Measurements from ENCODE around the gene C2orf92. TPM values are rescaled to one million over a fixed set of nuclear protein-coding genes. Genes with fewer than 3 reads are reported as not detected.
"Not testable (repeated sequence)": the region's sequence is repeated elsewhere in the genome, so short reads cannot be mapped to it uniquely, and the experiment has no call there.

Gene C2orf92
- total RNA-seq, 2 donors from 2014 or later = 4.6 to 5.0 TPM

DNA sequence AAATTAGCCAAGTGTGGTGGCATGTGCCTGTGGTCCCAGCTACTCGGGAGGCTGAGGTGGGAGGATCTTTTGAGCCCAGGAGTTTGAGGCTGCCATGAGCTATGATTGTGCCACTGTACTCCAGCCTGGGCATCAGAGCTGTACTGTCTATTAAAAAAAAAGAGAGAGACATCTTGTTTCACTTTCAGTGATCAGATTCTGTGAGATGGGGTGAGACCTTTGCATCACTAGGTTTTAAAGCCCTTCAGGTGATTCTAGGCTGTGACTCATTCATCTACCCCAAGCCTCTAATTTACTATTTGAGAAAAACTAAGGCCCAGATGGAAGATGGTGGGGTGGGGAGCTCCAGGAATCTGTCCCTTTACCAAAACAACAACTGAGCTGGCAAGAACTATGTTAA is 7.1 kb downstream of the C2orf92 start:
- no peak overlapping the region for H3K27ac ChIP-seq
- H3K9ac ChIP-seq (ENCODE audit: low read depth in 2 of 2, low read length in 2 of 2) = no peak overlapping the region
- no peaks in the 10 kb centered on the region for H3K27me3 ChIP-seq
- TF ChIP-seq, protein P1, sequence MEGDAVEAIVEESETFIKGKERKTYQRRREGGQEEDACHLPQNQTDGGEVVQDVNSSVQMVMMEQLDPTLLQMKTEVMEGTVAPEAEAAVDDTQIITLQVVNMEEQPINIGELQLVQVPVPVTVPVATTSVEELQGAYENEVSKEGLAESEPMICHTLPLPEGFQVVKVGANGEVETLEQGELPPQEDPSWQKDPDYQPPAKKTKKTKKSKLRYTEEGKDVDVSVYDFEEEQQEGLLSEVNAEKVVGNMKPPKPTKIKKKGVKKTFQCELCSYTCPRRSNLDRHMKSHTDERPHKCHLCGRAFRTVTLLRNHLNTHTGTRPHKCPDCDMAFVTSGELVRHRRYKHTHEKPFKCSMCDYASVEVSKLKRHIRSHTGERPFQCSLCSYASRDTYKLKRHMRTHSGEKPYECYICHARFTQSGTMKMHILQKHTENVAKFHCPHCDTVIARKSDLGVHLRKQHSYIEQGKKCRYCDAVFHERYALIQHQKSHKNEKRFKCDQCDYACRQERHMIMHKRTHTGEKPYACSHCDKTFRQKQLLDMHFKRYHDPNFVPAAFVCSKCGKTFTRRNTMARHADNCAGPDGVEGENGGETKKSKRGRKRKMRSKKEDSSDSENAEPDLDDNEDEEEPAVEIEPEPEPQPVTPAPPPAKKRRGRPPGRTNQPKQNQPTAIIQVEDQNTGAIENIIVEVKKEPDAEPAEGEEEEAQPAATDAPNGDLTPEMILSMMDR (IDR thresholded peaks at IDR 0.05) = no peak
- DNase-seq = no peak
- intact Hi-C loops (cut with DNase I) = no loop called here
- no peak overlapping the region for H3K4me3 ChIP-seq
- no peaks in the 10 kb centered on the region for H3K9me3 ChIP-seq
- H3K36me3 ChIP-seq = no peaks in the 10 kb centered on the region
- H3K4me1 ChIP-seq = no peaks in the 10 kb centered on the region

DNA sequence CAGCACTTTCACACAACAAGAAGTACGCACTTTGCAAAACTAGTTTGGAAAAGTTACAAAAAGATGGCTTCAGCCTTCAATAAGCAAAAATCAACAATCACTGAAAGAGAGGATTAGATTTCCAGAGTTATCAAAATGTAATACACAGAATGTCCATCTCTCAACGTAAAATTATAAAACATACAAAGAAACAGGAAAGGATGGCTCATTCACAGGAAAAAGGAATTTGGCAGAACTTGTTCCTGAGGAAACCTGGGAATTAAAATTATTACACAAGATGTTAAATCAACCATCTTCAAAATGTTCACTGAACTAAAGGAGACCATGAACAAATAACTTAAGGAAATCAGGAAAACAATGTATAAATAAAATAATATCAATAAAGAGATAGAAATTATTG is 8.0 kb downstream of the C2orf92 start:
- DNase-seq = no peak
- Histone ChIP-seq H3K9ac (ENCODE audit: low read depth in 2 of 2, low read length in 2 of 2) (no peak overlapping the region), H3K27ac (no peak overlapping the region), H3K27me3 (no peaks in the 10 kb centered on the region), H3K36me3 (no peaks in the 10 kb centered on the region), H3K9me3 (no peaks in the 10 kb centered on the region), H3K4me1 (no peaks in the 10 kb centered on the region), H3K4me3 (no peak overlapping the region)
- intact Hi-C loops (cut with DNase I) = no loop called here
- TF ChIP-seq, protein P1 (IDR thresholded peaks at IDR 0.05) = no peak

DNA sequence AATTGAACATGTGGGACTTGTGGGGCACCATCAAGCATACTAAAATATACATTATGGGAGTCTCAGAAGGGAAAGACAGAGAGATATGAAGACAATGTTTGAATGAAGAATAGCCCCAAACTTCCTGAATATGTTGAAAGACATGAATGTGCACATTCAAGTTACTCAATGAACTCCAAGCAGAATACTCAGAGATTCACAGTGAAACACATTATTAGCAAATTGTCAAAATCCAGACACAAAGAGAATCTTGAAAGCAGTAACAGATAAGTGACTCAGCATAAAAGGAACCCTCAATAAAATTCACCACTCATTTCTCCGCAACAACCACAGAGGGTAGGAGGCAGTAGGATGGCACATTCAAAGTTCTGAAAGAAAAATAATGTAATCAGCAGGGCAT is 8.8 kb downstream of the C2orf92 start:
- no peak overlapping the region for H3K4me3 ChIP-seq
- H3K4me1 ChIP-seq = no peaks in the 10 kb centered on the region
- intact Hi-C loops (cut with DNase I) = no loop called here
- H3K27ac ChIP-seq = no peak overlapping the region
- H3K36me3 ChIP-seq = no peaks in the 10 kb centered on the region
- TF ChIP-seq, protein P1 (IDR thresholded peaks at IDR 0.05) = no peak
- DNase-seq = no peak
- H3K9ac ChIP-seq (ENCODE audit: low read depth in 2 of 2, low read length in 2 of 2) = no peak overlapping the region
- H3K9me3 ChIP-seq = no peaks in the 10 kb centered on the region
- H3K27me3 ChIP-seq = no peaks in the 10 kb centered on the region

DNA sequence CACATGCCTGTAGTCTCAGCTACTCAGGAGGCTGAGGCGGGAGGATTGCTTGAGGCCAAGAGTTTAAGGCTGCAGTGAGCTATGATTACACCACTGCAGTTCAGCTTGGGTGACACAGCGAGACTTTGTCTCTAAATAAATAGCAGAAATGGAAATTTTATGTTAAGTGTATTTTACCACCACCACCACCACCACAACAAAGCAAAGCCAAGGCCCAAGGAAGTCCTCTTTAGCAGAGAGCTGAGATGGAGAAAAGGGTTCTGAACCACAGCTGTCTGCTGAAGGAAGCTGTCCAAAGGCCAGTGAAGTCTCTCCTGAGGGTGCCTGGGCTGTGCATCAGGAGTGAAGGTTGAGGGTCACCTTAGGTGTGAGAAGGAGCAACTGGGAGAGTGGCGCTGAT is 17.7 kb downstream of the C2orf92 start:
- H3K4me1 ChIP-seq; DNase-seq; H3K27me3 ChIP-seq; H3K36me3 ChIP-seq; H3K4me3 ChIP-seq; H3K9ac ChIP-seq (ENCODE audit: low read depth in 2 of 2, low read length in 2 of 2); H3K27ac ChIP-seq; intact Hi-C loops (cut with DNase I); H3K9me3 ChIP-seq: not testable (repeated sequence)

DNA sequence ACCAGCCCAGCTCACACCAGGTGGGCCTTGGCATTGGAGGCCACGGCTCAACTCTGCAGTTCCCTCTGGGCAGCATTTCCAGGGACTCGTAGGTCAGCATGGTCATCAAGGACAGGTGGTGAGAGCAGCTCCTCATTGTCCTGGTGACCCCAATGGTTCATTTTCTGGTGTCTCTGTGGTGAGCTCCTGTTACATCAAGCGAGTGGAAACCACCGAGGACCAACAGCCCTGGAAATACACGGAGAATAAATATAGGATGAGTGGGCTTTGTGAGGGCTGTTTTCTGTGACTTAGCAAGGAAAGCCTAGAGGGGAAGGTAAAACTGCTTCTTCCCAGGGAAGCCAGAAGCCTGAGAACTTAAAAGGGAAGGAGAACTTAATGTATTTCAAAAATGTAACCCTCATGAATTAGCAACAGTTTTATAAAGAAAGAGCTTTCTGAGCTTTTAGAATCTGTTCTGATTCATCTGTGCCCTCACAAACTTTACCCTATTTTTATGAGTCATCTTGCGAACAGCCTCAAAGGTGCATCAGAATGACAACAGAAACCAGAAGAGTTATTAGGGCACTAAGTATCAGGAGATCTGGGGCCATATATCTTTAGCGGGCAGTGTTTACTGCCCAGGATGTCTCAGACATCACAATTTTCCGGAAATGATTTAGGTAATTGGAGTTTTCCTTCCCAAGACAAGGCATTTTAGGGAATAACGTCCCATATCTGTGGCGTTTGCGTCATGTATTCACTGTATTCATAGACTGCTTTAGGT is 18.7 kb downstream of the C2orf92 start:
- intact Hi-C loops (cut with DNase I) = no loop called here
- H3K9me3 ChIP-seq = no peaks in the 10 kb centered on the region
- TF ChIP-seq, protein P1 (IDR thresholded peaks at IDR 0.05) = no peak
- no peak overlapping the region for H3K9ac ChIP-seq (ENCODE audit: low read depth in 2 of 2, low read length in 2 of 2)
- H3K27me3 ChIP-seq = no peaks in the 10 kb centered on the region
- DNase-seq = no peak
- H3K4me1 ChIP-seq = no peaks in the 10 kb centered on the region
- H3K27ac ChIP-seq = no peak overlapping the region
- H3K36me3 ChIP-seq = no peaks in the 10 kb centered on the region
- no peak overlapping the region for H3K4me3 ChIP-seq

DNA sequence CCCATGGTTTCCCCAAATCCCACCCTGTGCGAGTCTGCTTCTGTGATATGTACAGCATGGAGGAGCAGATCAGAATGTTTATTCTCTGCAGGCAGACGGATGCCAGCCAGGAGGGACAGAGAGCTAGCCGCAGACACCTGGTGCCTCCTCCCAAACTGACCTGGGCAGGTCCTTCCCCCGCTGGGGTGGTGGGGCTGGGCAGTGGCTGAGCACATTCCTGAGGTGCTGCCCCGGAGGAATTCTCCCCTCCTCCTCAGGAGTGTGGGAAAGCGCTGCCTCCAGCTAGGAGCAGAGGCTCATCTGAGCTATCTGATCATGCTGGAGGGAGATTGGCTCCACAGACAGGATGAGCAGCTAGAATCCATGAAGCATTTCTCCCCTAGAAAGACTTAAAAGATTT is 21.7 kb downstream of the C2orf92 start:
- no peak overlapping the region for H3K9ac ChIP-seq (ENCODE audit: low read depth in 2 of 2, low read length in 2 of 2)
- intact Hi-C loops (cut with DNase I) = loop anchor here (10.0 kb wide), 1 partner anchor 96 kb away; no protein-coding TSS in a partner anchor

More for the DNA sequence above, 21.7 kb downstream of the C2orf92 start:
- H3K4me1 ChIP-seq = no peaks in the 10 kb centered on the region
- no peaks in the 10 kb centered on the region for H3K9me3 ChIP-seq
- no peak for DNase-seq
- TF ChIP-seq, protein P1 (IDR thresholded peaks at IDR 0.05) = no peak
- no peaks in the 10 kb centered on the region for H3K36me3 ChIP-seq
- H3K27ac ChIP-seq = no peak overlapping the region
- no peaks in the 10 kb centered on the region for H3K27me3 ChIP-seq
- no peak overlapping the region for H3K4me3 ChIP-seq

All from colonic mucosa (tissue), 4 donors.